ENCODE data around the gene PCYOX1L.

PCYOX1L gene

DNA sequence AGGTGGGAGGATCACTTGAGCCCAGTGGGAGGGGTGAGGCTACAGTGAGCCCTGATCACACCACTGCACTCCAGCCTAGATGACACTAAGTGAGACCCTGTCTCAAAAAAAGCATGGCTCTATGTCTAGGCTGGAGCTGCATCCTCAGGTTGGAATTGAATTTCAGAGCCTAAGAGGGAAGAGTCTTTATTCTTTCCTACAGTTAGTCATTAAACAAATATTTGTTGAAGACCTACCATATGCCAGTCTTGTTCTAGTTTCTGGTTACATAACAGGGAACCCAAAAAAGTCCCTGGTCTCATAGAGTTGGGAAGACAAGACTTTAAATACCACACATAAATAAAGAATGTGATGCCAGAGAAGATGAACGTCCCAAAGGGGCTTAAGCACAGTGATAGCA, 19.5 kb upstream of the PCYOX1L start:
- no peak for DNase-seq

DNA sequence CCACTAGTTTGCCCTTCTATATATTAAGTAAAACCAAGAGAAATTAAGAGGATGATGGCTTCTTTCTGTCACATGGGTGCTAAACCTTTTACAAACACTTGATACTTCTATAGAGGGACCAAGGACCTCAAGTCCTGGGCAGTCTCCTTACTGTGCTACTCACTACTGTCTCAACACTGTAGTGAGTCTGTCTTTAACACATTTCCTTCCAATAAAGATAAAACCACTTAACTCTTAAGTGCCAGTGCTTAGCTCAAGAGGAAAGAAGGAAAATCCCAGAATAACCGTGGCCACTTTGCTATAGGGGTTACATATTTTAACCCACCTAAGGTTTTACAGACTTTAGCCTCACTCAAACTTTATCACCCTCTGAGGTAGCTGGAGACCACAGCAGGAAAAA, 16.9 kb upstream of the PCYOX1L start:
- no peak for DNase-seq

DNA sequence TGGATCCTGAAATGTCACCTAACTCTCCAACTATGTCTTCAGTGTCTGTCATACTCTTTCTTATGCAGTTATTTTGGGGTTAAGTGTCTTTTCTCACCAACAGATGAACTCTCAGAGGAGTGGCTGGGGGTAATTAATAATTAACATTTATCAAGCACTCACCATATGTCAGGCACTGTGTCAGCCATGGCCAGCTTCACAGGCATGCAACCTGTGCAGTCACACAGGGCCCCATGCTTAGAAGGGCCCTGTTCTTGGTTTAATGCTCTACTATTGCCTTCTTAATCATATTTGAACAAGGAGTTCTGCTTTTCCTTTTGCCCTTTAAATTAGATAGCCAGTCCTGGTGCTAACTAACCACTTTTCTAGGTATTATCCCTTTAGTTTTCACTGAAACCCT, 16.0 kb upstream of the PCYOX1L start:
- no peak for DNase-seq

DNA sequence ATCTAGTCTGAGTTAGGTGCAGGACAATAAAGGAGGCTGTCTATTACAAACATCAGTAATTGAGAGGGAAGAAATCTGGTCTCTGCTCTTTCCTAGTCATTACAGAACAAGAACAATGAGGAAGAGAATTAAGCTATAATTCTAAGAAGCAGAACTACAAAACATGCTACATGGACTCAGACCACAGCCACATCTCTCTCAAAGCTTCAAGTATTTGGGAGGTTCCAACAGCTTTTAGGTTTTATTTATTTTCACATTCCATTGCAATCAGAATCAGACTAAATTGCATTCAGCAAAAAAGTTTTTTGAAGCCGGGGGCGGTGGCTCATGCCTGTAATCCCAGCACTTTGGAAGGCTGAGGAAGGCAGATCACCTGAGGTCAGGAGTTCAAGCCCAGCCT, 13.7 kb upstream of the PCYOX1L start:
- no peak for DNase-seq

DNA sequence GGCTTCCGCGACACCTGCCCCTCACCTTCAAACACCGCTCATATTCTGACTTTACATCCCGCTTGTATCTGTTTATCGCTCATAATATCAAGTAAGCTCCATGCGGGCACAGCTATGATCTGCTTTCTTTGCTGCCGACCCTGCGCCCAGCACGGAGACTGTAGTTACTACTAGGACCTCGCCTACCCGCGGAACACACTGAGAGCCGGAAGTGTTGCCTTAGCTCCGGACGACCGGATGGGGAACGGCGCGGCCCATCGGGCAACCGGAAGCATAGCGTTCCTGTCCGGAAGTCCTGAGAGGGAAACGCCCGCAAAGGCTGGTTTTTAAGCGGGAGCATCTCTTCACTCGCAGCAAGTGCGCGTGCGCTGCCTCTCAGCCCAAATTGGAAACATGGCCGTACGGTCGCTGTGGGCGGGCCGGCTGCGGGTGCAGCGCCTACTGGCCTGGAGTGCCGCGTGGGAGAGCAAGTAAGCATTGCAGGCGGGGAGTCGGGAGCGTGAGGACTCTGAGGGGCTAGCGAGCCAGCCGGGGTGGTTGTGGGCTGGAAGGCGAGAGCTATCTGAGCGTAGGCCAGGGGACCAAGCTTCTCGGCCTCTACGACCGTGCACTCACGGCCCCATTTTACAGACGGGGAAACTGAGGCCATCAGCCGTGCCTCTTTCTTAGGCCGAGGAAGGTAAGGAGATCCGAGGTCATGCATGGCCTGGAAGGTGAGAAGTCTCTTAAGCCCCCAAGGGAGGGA, 12.5 kb upstream of the PCYOX1L start, which contains the start of gene GRPEL2:
GRPEL2 (plus strand) TSS at position 353 of the 745 bp plus-strand sequence; CDS start at position 394, 41 bp downstream.
- peak; percentile 80 for DNase-seq

DNA sequence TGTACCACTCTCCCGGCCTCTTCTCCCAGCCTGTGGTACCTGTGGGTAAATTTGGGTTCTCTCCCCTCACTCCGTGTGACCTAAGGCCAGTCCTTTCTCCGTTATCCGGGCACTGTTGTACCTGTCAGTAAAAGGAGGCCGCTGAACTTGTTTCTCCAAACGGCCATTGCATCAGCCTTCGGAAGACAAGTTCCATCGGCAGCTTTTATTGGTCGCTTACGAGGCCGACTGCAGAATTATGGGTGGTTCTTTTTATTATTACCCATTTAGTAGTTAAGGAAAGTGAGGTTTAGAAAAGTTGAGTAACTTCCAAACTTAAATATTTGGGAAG, 12.0 kb upstream of the PCYOX1L start:
- DNase-seq: no peak

DNA sequence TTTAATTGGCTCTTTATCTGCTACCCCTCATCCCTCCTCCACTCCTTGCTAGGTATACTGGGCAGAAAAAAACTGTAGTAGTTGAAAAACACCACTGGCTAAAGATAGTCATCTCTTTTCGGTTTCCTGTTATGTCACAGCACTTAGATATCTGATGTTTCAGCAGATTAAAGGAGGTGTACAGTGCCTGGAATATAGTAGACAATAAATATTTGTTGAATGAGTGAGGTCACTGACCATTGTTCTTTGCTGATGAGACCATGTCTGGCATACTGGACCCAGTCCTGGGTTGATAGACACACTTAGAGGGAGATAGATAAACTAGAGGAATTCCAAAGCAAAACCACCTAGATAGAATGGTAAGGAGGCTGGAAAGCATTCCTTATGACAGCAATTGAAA, 9.3 kb upstream of the PCYOX1L start:
- DNase-seq: no peak

DNA sequence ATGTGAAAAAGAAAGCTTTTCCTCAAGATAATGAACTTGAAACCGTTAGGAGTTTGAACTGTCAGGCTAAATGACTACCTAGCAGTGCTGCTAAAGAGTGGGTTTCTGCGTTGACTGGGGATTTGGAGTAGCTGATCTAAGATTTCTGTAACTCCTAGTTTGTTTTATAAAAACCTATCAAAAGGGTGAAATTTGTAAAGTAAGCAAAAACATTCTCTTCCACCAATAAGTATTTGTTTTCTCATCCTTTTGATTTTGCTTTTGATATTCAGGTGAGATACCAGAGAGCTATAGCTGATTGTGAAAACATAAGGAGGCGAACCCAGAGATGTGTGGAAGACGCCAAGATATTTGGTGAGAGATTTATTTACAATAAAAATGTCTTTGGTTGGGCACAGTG, 8.5 kb upstream of the PCYOX1L start:
- no peak for DNase-seq

DNA sequence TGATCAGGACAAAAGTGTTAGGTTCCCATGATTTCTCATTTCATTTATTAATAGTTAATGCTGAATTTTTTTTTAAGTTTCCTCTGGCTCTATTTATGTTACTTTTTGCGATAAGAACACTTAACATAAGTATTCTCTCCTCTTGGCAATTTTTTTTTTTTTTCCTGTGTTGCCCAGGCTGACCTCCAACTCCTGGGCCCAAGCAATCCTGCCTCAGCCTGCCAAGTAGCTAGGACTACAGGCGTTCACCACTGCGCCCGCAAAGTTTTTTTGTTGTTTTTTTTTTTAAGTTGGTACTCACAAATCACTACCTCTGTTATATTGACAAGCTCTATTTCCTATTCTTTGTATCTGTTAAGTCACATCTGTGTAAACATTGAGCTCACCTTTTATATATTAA, 5.7 kb upstream of the PCYOX1L start:
- DNase-seq: no peak

DNA sequence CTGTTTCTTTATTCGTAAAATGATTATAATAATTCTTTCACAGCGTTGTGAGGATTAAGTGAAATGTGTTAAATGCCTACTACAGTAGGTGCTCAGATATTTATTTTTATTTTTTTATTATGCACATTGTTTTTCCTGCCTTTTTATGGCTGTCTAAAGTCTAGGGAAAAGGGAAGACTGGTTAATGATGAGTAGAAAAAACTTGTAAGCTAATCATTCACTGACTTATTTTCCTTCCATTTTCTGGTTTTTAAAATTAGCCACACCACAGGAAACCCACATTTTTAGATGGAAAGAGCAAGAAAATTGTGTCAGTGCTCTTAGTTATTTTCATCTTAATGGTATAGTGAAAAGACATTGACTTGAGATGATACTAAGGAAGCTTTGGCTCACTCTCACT, 3.9 kb upstream of the PCYOX1L start:
- DNase-seq: no peak

DNA sequence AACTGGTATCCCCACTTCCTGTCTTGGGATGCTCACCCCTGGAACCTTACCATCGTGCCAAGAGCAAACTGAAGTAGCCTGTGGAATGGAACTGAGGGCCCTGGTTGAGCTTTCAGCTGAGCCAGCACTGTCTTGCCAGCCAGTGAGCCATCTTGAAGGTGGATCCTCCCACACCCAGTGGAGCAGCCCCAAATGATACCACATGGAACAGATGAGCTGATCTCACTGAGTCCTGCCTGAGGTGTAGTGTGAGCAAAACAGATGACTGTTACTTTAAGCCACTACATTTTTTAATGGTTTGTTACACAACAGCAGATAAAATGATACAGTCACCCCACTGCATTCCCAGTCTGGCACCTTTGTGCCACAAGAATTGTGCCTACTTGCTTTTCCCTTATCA, 2.2 kb upstream of the PCYOX1L start:
- no peak for DNase-seq

DNA sequence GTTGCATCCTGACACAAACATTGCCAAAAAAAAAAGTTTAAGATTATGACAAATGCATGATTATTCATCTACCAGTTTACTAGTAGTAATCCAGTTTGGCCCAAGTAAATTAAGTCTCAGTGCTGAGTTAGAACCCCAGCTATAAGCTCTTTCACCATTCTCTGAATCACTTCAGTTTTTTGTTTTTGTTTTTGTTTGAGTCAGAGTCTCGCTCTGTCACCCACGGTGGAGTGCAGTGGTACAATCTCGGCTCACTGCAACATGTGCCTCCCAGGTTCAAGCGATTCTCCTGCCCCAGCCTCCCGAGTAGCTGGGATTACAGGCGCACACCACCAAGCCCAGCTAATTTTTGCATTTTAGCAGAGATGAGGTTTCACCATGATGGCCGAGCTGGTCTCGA, 1.5 kb upstream of the PCYOX1L start:
- no peak for DNase-seq

DNA sequence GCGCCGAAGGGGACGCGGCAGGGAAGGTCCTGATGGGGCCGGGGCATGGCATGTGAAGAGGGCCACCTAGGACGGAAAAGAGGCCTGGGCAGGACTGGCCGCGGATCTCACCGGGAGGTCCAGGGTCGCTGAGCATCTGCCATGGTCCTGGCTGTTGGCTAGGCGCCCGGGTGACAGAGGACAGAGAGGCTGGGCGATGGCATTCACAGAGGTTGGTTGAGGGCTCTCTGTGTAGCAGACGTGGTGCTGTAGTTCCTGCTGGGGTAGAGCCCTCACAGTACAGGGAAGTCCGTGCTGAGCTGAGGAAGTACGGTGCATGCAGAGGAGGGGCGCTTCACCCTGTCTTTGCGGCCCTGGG, 427 bp downstream of the PCYOX1L start:
- DNase-seq: no peak

DNA sequence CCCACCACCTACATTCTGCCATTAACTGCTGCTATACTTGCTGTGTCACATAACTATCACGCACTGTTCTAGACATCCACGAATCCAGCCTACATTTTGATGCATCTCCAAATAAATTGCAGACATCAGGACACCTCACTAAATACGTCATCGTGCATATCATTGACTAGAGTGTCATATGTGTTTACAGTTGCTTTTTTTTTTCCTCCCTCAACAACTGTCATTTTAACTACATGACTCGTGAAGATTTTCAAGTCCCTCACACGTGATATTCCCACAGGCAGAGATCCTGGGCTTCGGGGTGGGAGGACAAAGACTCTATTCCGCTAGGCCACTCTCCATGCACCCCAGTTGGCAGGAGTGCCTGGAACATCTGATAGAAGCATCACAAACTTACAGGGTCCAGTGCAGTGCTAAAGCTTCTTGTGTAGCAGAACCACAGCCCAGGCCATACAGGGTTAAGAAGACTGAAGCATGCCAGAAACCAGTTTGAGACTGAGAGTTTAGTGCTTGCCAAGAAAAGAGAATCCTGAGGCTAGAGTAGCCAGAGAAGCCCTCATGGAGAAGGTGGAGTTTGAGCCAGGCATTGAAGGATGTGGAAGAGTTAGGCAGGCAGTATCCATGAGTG, 1.1 kb downstream of the PCYOX1L start:
- no peak for DNase-seq

DNA sequence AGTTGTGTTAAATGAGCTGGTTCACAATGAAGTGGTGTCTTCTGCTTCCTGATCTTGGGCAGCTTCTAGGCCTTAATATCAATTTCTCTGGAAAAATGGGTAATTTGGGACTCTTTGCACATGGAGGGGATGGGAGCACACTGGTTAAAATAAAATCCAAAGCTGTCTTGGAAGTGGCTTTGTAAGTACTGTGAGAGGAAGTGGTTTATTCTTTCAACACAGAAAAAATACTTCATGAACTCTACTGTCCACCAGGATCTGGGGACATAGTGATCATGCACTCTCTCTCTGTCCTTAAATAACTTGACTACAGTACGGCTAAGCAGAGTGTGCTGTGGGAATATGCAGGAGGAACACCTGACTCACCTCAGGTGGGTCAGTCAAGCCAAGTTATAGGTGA, 2.4 kb downstream of the PCYOX1L start:
- no peak for DNase-seq

DNA sequence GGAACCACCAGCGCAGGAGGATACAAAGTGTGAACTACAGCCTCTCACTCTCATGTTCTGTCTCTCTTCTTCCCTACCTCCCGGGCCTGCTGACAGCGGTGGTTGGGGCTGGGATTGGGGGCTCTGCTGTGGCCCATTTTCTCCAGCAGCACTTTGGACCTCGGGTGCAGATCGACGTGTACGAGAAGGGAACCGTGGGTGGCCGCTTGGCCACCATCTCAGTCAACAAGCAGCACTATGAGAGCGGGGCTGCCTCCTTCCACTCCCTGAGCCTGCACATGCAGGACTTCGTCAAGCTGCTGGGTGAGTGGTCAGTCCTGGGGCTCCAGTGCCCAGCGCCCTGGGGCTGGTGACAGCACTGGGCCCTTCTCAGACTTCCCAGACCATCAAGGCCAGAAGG, 4.7 kb downstream of the PCYOX1L start:
- no peak for DNase-seq

DNA sequence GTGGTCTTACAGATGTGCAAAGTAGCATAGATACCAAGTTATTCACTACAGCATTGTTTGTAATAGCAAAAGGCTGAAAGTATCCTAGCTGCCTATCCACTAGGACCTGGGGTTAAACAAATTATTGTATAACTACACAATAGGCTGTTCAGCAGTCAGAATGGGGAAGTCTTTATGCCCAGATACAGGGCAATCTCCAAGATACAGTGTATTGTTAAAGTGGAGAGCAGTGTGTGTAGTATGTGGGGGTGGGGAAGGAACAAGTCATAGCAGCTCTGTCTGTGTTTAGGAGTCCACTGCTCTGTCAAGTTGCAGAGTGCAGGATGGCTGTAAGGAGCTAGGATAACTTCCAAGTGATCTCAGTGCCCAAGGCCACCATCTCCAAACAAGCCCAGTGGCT, 5.5 kb downstream of the PCYOX1L start:
- DNase-seq: no peak

DNA sequence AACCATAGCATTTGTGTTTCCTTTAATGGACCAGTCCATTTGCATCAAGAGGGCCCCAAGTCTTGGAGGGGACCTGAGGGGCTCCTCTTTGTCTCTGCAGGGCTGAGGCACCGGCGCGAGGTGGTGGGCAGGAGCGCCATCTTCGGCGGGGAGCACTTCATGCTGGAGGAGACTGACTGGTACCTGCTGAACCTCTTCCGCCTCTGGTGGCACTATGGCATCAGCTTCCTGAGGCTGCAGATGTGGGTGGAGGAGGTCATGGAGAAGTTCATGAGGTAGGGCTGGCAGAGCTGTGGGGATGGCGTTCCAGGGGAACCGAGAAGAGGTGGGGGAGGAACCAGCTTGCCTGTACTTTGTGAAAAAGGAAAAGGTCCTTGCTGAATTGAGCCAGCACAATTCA, 6.1 kb downstream of the PCYOX1L start:
- no peak for DNase-seq

DNA sequence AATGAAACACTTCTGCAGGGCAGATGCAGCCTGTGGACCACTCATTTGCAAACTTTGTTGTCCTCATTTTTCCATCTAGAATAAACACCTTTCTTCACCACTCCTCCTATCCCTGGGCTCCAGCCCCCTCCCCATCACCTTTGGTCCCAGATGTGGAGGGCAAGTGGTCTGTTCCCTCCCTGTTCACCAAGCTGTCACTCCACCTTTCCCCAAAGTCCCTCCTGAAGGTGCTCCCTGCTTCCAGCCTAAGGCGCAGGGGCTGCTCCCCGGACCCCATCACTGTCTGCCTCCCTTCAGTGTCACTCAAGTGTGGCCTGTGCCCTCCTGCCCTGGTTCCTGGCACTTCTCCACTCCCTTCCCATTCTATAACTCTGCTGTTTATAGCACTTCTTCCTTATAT, 6.9 kb downstream of the PCYOX1L start:
- DNase-seq: no peak

DNA sequence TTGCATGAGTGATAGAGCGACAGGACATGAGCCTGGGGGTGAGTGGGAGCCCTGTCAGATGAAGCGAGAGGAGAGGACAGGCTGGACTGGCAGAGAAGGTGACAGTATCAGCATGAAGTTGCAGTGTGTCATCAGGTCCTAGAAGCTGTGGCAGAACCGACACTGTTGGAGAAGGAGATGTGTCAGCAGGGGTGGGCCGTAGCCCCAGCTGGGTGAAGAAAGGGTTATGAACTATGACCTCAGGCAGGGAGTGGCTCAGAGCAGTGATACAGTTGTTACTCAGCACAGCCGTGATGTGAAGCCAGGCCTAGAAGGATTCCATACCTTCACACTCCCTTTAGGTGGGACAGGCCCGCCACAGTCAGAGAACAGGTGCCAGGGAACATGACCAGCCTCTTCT, 7.6 kb downstream of the PCYOX1L start:
- DNase-seq: no peak

DNA sequence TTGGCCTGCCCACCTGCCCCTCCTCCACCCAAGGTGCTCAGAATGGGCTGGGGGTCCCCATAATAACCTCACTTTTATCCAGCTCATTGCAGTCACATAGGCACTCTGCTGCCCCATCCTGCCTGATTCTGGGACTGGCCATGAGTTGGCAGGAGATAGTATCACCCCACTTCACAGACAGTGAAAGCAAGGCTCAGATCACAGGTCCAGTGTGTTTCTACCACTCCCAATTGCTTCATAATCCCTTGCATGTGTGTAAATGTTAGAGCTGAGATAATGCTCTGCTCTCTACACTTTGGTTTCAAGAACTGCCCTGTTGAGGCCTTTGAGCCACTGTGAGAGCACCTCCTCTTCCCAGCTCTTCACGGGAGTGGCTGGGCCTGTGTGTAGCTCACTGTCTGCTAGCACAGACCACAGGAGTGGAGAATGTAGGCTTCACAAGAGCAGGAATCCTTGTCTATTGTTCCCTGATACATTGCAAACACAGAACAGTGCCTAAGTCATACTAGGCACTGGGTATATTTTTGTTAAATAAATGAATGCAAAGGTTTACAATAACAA, 8.4 kb downstream of the PCYOX1L start:
- no peak for DNase-seq

DNA sequence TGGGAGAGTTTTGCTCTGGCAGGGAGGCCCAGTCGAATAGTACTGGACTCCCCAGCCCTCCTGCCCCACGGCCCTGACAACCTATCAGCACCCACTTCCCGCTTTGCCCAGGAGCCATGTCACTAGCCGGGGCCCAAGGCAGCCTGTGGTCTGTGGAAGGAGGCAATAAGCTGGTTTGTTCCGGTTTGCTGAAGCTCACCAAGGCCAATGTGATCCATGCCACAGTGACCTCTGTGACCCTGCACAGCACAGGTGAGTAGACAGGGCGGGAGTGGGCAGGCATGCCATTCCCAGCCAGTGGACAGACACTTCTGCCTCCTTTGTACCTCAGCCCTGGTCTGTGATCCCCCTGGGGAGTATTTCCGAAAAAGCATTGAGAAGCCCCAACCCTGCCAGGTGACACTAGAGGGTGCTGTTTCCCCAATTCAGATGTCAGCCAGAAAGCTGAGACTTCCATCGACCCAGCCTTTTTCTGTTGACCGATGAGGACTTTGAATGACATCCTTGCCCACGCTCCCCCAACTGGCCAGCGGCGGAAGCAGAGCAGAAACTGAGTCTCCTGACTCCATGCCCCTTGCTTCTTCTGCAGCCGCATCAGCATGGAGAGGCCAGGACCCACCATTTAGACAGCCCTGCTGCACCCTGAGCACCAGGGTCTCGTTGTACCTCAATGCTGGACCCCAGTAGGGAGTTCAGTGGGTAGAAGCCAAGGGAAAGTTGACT, 9.6 kb downstream of the PCYOX1L start:
- no peak for DNase-seq

DNA sequence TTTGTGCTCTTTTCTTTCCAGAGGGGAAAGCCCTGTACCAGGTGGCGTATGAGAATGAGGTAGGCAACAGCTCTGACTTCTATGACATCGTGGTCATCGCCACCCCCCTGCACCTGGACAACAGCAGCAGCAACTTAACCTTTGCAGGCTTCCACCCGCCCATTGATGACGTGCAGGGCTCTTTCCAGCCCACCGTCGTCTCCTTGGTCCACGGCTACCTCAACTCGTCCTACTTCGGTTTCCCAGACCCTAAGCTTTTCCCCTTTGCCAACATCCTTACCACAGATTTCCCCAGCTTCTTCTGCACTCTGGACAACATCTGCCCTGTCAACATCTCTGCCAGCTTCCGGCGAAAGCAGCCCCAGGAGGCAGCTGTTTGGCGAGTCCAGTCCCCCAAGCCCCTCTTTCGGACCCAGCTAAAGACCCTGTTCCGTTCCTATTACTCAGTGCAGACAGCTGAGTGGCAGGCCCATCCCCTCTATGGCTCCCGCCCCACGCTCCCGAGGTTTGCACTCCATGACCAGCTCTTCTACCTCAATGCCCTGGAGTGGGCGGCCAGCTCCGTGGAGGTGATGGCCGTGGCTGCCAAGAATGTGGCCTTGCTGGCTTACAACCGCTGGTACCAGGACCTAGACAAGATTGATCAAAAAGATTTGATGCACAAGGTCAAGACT, 10.3 kb downstream of the PCYOX1L start:
- DNase-seq: no peak

DNA sequence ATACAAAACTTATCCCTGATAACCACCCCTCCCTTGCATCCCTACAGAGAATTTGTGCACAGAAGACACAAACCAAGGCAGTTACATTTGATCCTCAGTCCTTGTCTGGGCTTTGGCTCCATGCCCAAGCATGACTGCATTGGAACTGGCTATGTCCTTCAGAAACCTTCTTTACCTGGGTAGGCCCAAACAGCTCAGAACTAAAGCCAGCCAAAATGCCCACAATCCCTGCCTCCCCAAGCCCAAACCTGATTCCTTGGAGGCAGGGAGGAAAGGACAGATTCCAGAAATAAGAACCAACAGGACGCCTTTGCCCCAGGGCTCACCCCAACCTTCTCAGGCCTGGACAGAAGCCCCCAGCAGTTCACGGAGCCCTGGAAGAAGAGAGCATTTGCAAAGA, 13.0 kb downstream of the PCYOX1L start:
- no peak for DNase-seq
